Left hindlimb (tissue), 1 donor: ENCODE data around the gene SORCS3.

Source experiments
- DNase-seq: peaks from one replicate; pipeline ENCODE4 v3.0.0-alpha.2; 2018

The SORCS3 gene

DNA sequence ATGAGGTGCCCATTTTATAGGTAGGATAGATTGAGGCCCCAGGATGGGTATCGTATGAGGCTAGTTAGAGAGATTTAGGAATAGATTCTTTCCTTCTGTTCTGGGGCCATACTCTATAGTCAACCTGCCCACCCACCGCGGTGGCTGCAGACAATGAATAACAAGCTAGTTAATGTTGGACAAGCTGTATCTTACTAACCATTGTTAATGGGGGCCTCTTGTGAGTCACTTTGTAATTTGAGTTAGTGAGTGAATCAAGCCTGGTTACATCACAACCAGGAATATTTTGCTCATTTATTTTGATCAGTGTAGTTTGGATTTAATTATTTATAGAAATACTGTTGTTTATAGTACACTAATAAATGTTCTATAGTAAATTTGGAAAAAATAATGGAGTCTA lies 7.3 kb downstream of the SORCS3 start:
- DNase-seq = no peak

DNA sequence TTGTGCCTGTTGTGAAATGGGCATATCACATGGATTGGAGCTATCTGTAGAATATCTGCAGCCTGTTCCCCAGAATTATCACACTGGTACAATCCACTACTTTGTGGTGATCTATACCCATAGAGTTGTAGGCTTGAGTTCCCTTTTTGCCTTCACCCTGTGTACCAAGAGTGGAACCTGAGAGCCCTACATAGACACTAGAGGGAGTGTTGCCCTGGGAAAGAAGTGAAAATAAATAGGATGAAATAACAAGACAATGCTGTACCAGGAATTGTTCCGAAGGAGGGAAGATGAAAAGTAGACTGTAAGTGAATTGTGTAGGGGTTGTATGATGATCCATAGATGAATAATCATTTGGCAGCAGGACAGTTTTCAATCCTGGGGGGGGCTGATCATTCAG lies 9.0 kb downstream of the SORCS3 start:
- no peak for DNase-seq

DNA sequence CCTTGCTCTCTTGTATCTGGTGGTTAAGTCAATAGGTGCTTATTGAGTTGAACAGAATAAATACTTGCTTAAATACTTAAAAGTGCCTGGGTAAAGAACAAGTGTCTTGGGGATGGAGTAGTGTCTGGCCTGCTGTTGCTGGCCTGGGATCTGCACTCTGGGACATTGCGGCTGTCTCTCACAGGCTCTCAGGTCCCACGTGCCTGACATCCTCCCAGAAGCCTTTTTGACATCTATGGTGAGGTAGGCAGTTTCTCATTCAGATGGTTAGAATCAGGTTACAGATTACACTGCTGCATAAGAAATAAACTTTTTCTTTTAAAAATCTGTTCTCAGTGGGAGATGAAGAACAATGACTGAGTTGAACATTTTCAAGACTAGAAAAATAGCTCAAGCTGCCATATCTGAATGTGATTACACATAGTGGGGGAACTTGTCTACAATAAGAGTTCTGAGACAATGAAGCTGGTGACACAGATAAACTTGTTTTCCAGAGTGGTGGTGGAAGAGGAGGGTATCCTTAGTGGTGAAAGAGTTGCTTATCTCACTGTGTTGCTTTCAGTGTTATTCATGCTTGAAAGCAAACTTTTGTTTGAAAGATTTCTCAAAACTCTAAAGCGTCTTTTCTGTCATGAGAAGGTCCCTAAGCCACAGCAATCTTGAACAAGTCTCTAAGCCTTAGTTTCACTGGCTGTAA lies 9.7 kb downstream of the SORCS3 start:
- no peak for DNase-seq

DNA sequence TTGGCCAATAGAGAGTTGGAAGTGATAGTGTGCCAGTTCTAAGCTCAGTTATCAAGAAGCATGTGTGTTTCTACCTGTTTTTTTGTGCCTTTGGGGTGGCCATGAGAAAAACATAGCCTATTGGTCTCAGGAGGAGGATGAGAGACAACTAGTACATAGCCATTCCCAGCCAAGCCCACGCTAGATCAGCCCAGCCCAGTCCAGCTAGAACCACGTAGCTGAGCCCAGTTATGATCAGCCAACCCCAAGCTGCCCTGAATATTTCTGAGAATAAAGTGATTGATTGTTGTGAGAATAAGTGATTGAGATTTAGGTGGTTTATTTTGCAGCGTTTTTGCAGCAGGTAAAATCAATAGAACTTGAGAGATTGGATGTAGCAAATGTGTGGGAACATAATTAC lies 15.9 kb downstream of the SORCS3 start:
- DNase-seq = no peak

DNA sequence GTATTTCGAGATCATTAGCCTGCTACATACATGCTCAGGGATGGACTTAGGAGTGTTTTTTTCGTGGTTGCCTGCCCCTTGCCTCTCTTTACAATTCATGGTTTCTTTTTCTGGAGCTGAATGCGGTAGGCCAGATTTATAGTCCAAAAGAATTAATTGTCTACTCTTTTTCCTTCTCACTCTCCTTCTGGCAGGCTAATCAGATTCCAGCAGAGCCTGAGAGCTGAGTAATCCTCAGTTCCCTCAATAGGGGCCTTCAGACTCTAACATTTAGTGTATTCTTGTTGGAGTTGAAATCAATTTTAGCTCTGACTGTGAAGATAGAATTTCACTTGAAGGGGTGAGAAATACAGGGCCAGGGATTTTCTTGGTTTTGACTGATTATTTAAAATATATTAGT lies 16.4 kb downstream of the SORCS3 start:
- DNase-seq = no peak

DNA sequence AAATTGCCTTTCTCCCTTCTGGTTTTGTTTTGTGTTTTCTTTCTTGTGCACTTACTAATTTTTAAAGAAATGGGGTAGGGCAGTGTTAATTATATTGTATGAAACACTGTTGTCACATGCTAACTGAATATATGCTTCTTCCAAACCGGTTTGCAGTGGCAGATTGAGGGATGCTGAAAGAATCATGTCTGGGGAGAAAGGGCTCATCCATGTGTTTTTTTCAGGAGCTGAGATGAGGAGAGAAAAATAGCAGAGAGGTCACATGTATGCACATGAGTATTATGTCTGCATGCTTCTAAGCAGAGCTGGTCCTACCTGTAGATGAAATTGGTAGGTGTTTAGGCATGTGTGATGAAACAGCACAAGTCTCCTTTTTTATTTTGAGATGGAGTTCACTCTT lies 17.0 kb downstream of the SORCS3 start:
- DNase-seq = no peak

DNA sequence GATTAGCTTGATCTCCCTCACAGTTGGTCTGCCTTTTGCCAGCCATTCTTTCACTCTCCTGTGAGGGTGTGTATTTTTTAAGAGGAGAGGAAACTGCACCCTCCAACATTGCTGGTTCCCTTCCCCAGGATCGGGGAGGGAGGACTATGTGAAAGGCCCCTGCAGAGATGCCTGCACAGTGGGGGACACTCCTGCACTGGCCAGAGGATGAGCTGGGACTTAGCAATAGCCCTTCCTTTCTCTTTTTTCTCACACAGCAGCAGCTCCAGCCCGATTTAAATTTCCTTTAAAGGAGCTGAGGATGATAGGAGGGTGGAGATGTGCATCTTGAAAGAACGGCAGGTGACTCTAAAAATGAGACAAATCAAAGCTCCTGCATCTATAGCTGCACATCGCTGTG lies 18.7 kb downstream of the SORCS3 start:
- DNase-seq = no peak

DNA sequence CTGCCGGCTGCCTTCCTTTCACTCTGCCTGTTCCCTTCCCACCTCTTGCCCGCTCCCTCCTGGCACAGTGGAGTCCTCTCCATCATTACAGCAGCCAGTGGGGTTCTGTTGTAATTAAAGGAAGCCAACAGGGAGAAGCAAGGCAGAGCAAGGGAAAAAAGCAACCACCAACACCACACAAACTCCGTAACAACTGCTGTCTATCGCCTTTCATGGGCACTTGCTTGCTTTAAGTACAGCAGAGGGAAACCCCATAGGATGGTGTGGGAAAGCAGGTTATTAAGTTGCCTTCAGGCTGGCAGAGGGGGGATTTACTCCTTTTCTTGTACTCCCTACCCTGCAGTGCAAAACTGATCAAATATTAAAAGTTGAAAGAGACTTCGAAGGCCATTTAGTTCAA lies 22.0 kb downstream of the SORCS3 start:
- DNase-seq = no peak

DNA sequence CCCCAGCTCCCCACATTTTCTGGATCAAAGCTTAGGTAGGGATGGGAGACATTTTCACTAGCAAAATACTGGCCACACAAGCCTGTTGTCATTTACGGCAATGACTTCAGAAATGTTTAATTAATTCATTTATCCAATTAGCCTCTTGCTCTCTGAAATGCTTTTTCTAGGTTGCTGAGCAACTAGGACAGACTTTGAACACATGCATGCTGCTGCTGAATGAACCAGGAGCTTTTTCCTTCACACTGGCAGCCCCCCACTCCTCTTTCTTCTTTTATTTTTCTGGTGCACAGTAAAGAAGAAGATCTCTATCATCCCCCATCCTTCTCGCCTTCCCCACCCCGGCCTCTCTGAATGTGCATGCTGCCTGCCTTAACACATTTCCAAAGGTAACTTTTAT lies 22.5 kb downstream of the SORCS3 start:
- DNase-seq = no peak

DNA sequence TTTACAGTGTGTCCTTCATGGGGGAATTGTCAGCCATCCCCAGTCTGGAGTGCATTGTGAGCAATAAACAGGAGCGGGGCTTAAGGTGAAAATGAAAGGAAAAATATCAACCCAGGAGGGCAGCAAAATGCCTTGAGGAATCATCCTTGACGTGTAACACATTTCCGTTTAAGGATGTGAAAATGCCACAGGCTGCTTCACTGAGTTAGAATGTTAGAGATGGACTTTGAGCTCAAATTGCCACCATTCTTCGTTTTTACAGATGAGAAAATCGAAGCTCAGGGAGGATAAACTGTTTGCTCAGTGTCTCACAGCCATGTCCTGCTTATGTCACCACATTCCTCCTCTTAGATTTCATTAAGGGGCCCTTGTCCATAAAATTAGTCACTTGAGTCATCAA lies 23.1 kb downstream of the SORCS3 start:
- no peak for DNase-seq

DNA sequence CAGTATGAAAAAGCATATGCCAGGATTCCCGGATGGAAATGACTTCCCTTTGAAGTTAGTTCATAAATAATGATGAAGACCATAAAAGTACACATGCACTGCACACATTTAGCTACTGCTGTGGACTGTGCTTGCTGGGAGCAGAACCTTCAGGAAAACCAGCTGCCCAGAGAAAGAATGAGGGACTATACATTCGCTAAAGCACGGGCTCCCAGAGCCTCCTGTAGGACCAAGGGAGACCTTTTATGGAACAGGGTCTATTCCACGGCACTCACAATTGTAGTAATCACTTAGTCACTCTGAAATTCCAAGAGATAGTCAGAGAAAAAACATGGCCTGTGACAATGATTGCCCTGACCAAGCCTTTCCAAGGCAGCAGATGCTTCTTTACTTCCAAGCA lies 24.1 kb downstream of the SORCS3 start:
- no peak for DNase-seq

DNA sequence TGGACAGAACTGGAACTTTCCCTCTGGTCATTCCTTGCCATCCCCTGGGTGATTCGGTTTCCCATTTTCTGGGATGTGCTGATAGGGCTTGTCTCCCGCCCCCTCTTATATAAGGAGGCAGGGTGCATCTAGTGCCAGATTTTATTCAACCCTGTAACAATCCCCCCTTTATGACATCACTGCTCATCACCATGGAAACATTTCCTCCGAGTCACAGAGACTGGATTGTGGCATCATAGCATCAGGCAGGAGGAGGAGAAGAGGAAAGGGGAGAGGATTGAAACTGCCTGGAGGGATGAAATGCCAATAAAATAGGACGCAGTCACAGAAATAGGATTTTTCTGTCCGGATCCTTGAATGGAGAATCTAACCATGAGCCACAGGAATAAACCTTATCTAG lies 25.0 kb downstream of the SORCS3 start:
- DNase-seq = no peak

DNA sequence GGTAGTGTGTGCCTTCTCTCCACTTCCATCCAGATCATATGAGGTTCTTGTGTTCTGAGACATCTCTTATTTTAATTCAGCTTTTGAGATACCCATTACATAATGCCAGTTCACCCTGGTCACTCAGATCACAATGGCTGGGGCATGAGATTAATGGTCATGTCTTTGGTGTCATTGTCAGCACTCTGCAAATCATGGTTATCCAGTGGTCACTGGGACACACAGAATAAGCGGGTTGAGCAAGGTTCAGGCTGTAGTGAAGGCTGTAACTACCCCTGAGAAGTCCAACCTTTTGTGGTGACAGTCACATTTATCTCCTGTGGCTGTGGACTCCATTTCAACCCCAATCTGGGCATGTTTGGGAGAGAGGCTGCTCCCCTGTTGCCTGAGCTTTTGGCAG lies 35.8 kb downstream of the SORCS3 start:
- no peak for DNase-seq

DNA sequence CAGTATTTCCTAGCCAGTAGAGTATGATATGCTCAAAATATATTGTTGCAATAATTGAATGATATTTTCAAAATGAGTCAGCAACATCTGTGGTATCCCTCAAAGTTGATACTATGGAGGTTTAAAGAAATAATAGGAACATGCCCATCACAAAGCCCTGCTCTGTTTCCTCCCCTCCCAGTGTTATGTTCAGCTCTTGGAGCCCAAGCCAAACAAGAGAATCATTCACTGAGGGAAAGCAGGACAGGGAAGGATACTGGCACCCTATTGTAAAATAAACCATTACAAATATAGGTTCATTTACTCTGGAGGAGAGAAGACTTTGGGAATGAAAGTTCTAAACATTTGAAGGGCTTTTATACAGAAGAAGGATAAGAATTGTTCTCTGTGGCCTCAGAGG lies 37.6 kb downstream of the SORCS3 start:
- no peak for DNase-seq

DNA sequence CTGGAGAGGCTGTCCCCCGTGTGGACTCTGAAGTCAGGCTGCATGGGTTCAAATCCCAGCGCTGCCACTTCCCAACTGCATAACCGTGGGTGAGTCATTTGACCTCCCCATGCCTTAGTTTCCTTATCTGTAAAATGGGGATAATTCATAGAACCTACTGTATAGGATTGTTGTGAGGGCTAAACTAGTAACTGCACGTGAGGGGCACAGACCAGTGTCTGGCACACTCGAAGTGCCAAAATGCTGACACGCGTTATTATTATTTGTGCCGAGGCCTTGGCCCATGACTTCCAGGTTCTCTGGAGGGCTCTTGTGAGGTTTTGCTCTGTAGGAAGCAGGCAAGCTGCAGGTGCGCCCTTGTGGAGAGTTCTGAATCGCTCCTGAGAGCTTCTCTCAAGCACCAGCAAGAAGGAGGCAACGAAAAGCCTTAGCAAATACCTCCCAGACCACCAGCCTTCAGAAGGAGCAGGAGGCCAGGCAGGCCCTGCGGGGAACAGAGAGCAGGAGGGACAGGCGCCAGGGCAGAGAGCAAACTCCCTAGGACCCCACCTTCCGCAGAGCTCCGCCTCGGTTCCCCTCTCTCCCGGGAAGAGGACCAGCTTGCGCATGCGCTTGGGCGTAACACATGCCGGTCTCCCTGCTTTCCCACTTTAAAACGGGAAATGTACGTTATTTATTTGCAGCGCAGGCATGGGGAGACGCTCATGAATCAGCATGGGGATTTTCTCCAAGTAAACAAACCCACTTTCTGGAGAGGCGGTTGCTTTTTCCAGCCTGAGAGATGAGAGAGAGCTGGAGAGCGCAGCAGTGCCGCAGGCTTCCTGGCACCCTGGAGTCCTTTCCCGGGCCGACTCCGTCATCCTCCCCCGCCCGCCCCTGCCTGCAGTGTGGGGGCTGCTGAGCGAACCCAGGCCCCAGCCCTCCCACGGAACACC lies 39.6 kb downstream of the SORCS3 start:
- DNase-seq = peak; percentile 48

DNA sequence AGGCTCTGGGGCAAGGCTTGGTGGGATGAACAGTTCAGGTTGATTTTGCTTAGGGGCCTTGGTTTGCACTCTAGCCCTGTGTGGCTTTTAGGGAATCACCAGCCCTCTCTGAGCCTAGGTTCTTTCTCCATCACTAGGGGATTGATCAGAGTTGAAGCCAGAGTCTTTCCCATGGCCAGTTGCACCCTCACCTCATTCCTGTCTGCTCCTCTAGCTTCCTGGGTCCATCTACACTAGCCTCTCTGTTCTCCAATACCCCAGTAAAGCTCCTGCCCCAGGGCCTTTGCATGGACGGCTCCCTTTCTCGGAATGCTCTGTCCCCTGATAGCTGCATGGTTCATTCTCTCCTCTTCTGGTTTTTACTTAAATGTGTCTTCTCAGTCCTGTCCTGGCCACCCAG lies 40.4 kb downstream of the SORCS3 start:
- no peak for DNase-seq

DNA sequence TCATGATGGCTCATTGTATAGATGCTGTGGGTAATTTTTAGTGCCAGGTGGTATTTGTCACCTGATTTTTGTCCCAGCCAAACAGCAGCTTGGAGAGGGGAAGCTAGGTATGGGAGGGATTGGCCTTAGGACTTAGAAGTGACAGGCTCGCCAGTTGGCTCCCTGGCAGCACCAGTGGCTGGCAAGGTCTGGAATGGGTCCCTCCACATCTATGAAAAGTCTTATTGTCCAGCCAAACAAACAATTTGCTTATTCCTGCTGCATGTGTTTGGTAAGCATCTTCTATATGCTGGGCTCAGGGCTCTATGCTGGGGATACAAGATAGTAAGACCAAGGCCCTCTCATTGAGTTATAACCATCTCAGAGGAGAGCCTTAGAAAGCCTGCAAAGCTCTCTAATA lies 42.5 kb downstream of the SORCS3 start:
- no peak for DNase-seq

DNA sequence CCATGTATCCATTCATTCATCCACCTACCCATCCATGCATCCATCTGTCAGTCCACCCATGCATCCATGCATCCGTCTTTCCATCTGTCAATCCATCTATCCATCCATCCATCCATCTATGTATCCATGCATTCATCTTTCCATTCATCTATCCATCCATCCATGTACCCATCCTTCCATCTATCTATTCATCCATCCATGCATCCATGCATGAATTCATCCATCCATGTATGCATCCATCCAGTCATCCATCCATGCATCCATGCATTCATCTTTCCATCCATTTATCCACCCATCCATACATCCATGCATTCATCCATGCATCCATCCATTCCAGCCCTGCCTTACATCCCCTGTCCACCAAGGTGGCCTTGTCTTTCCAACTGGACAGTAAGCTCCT lies 45.7 kb downstream of the SORCS3 start:
- no peak for DNase-seq

DNA sequence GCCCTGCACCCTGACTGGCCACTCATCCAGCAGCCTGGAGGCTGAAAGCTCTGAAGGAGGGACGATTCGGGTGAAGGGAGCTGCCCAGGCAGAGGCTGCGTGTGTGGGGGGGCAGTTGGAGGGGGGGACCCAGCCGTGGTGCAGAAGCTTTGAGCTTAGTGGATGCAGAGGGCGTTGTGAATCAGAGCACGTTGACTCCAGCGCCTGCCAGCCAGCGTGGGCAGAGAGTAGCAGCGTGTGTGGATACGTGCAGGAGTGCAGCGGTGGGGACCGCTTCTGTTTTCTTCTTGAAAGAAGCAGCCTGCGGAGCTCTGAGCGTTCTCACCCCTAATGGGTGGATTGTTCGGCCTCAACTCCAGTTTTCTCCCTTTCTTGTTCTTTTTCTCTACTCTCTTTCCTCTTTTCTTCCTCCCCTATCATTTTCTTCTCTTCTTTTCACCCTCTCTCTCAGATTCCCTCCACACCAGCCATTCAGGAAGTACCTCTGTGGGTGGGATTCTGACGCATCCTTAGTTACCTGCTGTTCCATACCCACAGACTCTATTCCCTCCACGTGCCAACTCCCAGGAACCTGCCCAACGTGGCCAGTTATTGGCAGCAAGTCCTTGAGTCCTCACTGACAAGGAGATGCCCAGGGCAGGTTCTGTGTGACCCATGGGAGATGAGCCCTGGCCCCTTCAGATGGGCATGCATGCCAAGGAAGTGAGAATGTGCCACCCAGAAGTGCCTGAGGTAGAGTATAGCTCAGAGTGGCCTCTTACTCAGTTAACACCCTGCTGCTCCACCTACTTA lies 47.4 kb downstream of the SORCS3 start:
- DNase-seq = no peak

DNA sequence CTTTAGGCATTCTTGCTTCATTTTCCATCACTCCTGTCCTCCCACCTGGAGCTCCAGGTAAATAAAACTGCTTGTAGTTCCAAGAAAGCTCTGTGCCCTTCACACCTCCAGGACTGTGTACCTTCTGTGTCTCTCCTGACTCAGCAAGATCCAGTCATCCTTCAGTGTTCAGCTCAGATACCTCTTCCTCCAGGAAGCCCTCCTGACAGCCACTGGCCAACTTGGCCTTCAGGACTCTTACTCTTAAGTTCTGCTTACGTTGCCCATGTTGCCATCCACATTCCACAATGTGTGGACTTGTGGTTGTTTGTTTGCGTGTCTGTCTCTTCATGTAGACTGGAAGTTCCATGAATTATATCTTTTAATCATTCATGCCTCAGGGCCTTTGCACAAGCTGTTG lies 48.0 kb downstream of the SORCS3 start:
- no peak for DNase-seq

DNA sequence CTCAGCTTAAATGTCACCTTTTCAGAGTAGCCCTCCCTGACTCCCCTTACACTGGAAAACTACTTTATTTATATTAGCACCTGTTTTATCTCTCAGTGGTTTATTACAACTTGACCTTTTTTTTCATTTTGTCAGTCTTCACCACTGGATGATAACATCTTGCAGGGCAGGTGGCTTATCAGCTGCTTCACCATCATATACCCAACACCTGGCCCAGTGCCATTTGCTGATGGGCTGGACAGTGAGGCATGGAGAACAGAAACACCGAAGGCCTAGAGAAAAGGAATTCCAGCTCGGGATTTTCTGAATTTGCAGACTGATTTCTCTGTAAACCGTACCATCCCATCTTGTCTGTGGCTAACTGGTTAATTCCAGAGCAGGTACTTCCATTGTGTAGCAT lies 48.5 kb downstream of the SORCS3 start:
- DNase-seq = no peak

DNA sequence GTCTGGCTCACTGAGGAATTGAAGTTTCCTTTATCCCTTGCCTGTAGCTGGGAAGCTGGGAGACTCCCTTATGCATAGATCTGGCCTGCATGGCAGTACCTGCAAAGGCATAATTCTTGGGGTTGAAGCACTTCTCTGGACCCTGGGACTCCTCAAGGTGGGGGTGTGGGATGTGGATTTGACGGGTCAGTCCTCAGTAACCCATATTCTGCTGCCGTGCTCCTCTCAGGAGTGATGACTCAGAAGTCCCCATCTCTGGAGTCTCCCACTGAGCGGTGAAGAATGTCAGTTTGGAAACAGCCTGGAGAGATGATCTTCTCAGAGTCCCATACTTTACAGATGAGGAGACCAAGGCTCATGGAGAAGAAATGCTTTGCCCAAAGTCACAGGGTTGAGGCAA lies 49.0 kb downstream of the SORCS3 start:
- DNase-seq = no peak

DNA sequence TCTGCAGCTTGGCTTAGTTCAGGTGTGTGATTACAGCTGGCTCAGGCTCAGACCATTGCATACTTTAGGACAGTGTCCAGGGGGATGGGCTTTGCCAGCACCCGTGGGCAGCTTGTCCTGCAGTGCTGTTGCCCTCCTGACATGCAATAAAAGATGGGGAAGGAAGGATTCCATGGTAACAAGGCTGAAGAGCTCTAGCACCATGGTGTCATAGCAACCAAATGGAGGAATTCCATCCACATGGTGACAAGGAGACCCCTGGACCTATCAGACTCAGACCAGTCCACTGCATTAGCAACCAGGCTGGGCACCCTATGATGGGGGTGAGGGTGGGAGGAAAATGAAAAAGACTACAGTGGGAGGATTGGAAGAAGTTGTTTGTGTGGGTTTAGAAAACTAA lies 49.9 kb downstream of the SORCS3 start:
- no peak for DNase-seq

DNA sequence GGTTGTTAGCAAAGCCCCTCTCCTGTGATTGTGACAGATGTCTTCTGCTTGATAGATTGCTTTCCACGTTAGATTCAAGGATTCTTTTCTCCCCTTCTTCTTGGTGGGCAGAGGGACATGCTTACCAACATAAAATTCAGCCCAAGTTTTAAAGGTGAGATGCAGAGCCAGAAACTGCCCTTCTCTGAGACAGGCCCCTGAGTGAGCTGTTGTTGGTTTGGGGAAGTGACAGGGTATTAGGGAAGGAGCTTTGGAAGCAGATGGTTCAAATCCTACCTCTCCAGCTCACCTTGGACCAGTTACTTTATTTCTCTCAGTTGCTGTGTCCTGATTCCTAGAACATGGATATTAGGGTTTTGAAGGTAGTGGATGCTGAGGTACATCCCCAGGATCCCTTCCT lies 53.0 kb downstream of the SORCS3 start:
- no peak for DNase-seq
